Adrenal gland (tissue), 12 donors: ENCODE results near the gene HNRNPM. TPM values are rescaled to one million over a fixed set of nuclear protein-coding genes. Genes with fewer than 3 reads are reported as not detected.

Experiments used
- DNase-seq, 7 donors: peaks; one replicate each; pipeline ENCODE4 v3.0.0-alpha.2; 2019 to 2020
- H3K27ac ChIP-seq, 5 donors: fragments of 200-600 bp; sonication (generic) in 4 of 5; 1 replicate in 3 of 5; 2 replicates in 2 of 5; pipeline versions ENCODE4 v1.5.1 to v1.8.0; 2016 to 2020; ENCODE audit warnings: mild to moderate bottlenecking in 1 of 5
- H3K27me3 ChIP-seq: fragments of 200-600 bp; 2 replicates; pipeline ENCODE4 v1.8.0; 2021
- H3K36me3 ChIP-seq, 2 donors: fragments of 200-600 bp; replicated peaks in 1 of 2; 1 replicate in 1 of 2; 2 replicates in 1 of 2; pipeline versions ENCODE4 v1.5.1 to v1.8.0; 2018 to 2022
- H3K4me1 ChIP-seq, 2 donors: fragments of 200-600 bp; replicated peaks in 1 of 2; 1 replicate in 1 of 2; 2 replicates in 1 of 2; pipeline versions ENCODE4 v1.5.1 to v1.8.0; 2018 to 2021
- H3K4me3 ChIP-seq, 4 donors: fragments of 200-600 bp; sonication (generic) in 3 of 4; one replicate each; pipeline ENCODE4 v1.5.1; 2016 to 2018
- H3K9me3 ChIP-seq, 3 donors: fragments of 200-600 bp; sonication (generic) in 1 of 3; replicated peaks in 1 of 3; 1 replicate in 2 of 3; 2 replicates in 1 of 3; pipeline versions ENCODE4 v1.5.1 to v1.8.0; 2016 to 2021
- POLR2A ChIP-seq, 2 donors: fragments of 450-650 bp; IDR thresholded peaks; one replicate each; pipeline ENCODE4 v1.6.1; 2017; ENCODE audit warnings: antibody characterized with exemption in 2 of 2, mild to moderate bottlenecking in 2 of 2, moderate library complexity in 1 of 2
- WGBS, 4 donors: extraction: QIAGEN DNeasy Blood & Tissue Kit in 2 of 4; methylation state at CpG; one replicate each; pipeline versions ENCODE4 v1.1.5 to v1.1.7; 2013 to 2017; 5-methylcytosine and 5-hydroxymethylcytosine counted together
- intact Hi-C, 2 donors: fragments of 100-400 bp; cut with DNase I; formaldehyde crosslinking; loops; one replicate each; pipeline versions ENCODE4 v1.14.1 to v1.15.0; 2022 to 2023
- polyA plus RNA-seq, 3 donors: library from polyadenylated mRNA; stranded (reverse); fragments of 200-250 nt in 2 of 3; fragments of 350-450 nt in 1 of 3; fragmentation: Illumina TruSeq in 1 of 3; extraction: RNeasy Lipid Tissue Mini Kit (QIAGEN cat#74804) in 1 of 3; gene quantifications; one replicate each; pipeline ENCODE4 v1.2.3, GENCODE V29; 2013 to 2014
- total RNA-seq, 9 donors: library from RNA; depleted of rRNA in 4 of 9; stranded (reverse); fragments of >200 nt in 4 of 9; fragments of 120-200 nt in 1 of 9; fragmentation: NEBNext Ultra II Directional in 1 of 9; extraction: Animal tissue kit (Norgen Biotek cat#: 25700) in 1 of 9; gene quantifications; one replicate each; pipeline versions ENCODE4 v1.1.0 to v1.2.4, GENCODE V29; 2013 to 2023
- TF ChIP-seq, protein P1 (sequence below), 6 experiments: fragments of 450-650 bp in 4 of 6; fragments of 200-600 bp in 2 of 6; sonication (generic) in 1 of 6; IDR thresholded peaks; 1 replicate in 5 of 6; 2 replicates in 1 of 6; pipeline versions ENCODE4 v1.5.1 to v1.8.0; 2016 to 2021; ENCODE audit warnings: antibody characterized with exemption in 6 of 6, mild to moderate bottlenecking in 2 of 6, moderate library complexity in 1 of 6
- donor health status: healthy with polysubstance abuse.
- donor health status: Bipolar disorder and iron deficiency.
- donor health status: DM: yes; HTN: yes; CAD: no.
- donor health status: DM: no; HTN: no; CAD: no.
- donor health status: DM: no; HTN: no; CAD: no.
- donor health status: DM: yes; HTN: yes; CAD: no.

Gene HNRNPM
- total and polyA plus RNA-seq, 12 donors, result 51.7 to 262 (median 77.4) TPM

DNA sequence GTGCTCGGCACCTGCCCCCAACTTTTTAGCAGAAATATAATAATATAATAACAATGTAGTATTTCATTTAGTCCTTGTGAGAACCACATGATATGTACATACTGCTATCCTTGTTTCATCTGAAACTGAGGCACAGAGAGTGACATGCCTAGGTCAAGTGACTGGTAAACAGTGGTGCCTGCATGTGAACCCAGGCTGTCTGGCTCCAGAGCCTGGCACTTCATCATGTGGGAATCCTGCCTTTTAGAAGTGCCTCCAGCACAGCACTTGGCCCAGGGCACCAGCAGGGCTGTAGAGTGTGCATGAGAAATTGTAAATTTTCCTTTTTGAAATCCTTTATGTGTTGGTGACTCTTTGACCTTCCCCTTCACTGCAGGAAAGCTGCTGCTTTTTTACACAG lies 30.2 kb downstream of the HNRNPM start:
- Histone ChIP-seq H3K9me3 (no peaks in the 10 kb centered on the region), H3K27me3 (no peaks in the 10 kb centered on the region), H3K4me3 (no peak overlapping the region), H3K27ac (no peak overlapping the region), H3K36me3 (peaks cover 0 to 90% of the 10 kb centered on the region in 2 donors), H3K4me1 (peaks cover 32 to 50% of the 10 kb centered on the region in 2 donors)
- 83 to 100% (median 92%) methylated on average over 1 of the region's 1 CpG for WGBS, 4 donors
- intact Hi-C loops, result no loop called here
- no peak for DNase-seq
- TF ChIP-seq POLR2A (IDR thresholded peaks at IDR 0.05), result no peak
- TF ChIP-seq, protein P1, sequence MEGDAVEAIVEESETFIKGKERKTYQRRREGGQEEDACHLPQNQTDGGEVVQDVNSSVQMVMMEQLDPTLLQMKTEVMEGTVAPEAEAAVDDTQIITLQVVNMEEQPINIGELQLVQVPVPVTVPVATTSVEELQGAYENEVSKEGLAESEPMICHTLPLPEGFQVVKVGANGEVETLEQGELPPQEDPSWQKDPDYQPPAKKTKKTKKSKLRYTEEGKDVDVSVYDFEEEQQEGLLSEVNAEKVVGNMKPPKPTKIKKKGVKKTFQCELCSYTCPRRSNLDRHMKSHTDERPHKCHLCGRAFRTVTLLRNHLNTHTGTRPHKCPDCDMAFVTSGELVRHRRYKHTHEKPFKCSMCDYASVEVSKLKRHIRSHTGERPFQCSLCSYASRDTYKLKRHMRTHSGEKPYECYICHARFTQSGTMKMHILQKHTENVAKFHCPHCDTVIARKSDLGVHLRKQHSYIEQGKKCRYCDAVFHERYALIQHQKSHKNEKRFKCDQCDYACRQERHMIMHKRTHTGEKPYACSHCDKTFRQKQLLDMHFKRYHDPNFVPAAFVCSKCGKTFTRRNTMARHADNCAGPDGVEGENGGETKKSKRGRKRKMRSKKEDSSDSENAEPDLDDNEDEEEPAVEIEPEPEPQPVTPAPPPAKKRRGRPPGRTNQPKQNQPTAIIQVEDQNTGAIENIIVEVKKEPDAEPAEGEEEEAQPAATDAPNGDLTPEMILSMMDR (IDR thresholded peaks at IDR 0.05), result no peak

DNA sequence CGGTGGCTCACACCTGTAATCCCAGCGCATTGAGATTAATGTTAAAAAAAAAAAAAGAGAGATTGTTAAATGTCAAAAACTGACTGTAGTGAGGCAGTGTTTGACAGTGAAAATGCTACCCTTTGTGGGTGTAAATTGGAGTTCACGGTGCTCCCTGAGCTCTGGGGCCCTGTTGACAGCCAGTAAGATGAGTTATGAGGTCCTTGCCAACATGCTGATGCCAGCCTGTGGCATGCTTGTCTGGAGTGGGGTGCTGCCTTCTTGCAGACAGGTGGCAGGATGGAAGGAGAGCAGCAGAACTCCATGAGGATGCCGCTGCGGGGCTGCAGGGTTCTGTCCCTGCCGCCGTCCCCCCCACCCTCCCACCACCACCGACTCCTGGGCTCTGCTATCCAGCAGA lies 31.7 kb downstream of the HNRNPM start:
- intact Hi-C loops, result no loop called here
- Histone ChIP-seq H3K36me3 (peaks cover 0 to 82% of the 10 kb centered on the region in 2 donors), H3K4me1 (peaks cover 19 to 43% of the 10 kb centered on the region in 2 donors), H3K27me3 (no peaks in the 10 kb centered on the region), H3K27ac (no peak overlapping the region), H3K9me3 (no peaks in the 10 kb centered on the region), H3K4me3 (no peak overlapping the region)
- DNase-seq, result peak in 1 of 7 donors; percentile 13
- 64 to 87% (median 79%) methylated on average over 3 to 8 of the region's 8 CpGs for WGBS, 4 donors
- TF ChIP-seq, protein P1 (IDR thresholded peaks at IDR 0.05), result no peak
- TF ChIP-seq POLR2A (IDR thresholded peaks at IDR 0.05), result no peak

DNA sequence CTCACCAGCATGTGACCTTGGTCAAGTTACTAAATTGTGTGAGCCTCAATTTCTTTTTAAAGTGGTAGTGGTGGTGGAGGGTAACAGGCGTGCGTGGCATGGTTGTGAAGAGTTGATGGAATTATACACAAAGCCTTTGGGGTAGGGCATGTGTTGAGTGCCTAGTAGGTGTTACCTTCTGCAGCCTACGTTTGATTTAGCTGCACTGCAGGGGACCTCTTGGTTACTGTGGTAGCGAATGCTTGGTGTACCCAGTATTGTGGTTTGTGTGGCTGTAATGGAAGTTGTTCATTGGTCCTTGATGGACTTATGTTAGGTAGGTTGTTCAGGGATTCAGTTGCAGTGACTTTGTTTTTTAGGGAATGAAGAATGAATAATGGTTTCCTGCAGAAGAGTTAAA lies 33.1 kb downstream of the HNRNPM start:
- H3K9me3 ChIP-seq, result no peaks in the 10 kb centered on the region
- peaks cover 0 to 76% of the 10 kb centered on the region in 2 donors for H3K36me3 ChIP-seq
- no peak for DNase-seq
- no peaks in the 10 kb centered on the region for H3K27me3 ChIP-seq
- TF ChIP-seq, protein P1 (IDR thresholded peaks at IDR 0.05), result no peak
- TF ChIP-seq POLR2A (IDR thresholded peaks at IDR 0.05), result no peak
- no peak overlapping the region for H3K4me3 ChIP-seq
- H3K27ac ChIP-seq, result no peak overlapping the region
- intact Hi-C loops, result no loop called here
- peaks cover 9 to 30% of the 10 kb centered on the region in 2 donors for H3K4me1 ChIP-seq
- 78 to 84% (median 82%) methylated on average over 4 of the region's 4 CpGs for WGBS, 4 donors

DNA sequence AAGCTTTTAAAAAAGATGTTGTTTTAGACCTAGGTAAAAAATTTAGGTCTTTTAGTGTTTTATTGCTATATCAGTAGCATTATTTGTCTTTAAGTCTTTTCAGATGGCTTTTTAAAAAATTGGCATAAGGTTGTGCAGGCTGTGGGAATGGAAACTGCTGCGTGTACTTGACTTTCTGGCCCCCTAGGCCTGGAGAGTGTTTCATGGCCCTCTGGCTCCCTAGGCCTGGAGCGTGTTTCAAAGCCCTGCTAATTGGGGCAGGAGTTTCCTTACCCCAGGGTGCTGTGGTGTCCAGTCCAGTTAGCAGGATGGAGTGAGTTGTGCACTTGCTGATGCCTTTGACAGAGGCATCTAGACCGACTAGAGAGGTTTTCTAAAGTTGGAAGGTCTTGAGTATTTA lies 33.8 kb downstream of the HNRNPM start:
- no peak overlapping the region for H3K4me3 ChIP-seq

More for the DNA sequence above, 33.8 kb downstream of the HNRNPM start:
- Histone ChIP-seq H3K4me1 (peaks cover 2 to 23% of the 10 kb centered on the region in 2 donors), H3K27me3 (no peaks in the 10 kb centered on the region), H3K27ac (no peak overlapping the region), H3K36me3 (peaks cover 0 to 77% of the 10 kb centered on the region in 2 donors), H3K9me3 (no peaks in the 10 kb centered on the region)
- intact Hi-C loops, result no loop called here
- TF ChIP-seq, protein P1 (IDR thresholded peaks at IDR 0.05), result no peak
- no peak for TF ChIP-seq POLR2A (IDR thresholded peaks at IDR 0.05)
- WGBS, 4 donors, result 69 to 95% (median 72%) methylated on average over 3 of the region's 3 CpGs
- DNase-seq, result no peak
